HG02870 (cell line): ENCODE measurements around the gene SOX6.
"Not testable (repeated sequence)": the region's sequence is repeated elsewhere in the genome, so short reads cannot be mapped to it uniquely, and the experiment has no call there.

ENCODE experiments used
- ATAC-seq: cut with Tn5 transposase; IDR thresholded peaks from one replicate; pipeline ENCODE4 v1.9.1; 2021; ENCODE audit warnings: mild to moderate bottlenecking, moderate library complexity; ENCODE audit not compliant: unreplicated experiment

Gene SOX6

DNA sequence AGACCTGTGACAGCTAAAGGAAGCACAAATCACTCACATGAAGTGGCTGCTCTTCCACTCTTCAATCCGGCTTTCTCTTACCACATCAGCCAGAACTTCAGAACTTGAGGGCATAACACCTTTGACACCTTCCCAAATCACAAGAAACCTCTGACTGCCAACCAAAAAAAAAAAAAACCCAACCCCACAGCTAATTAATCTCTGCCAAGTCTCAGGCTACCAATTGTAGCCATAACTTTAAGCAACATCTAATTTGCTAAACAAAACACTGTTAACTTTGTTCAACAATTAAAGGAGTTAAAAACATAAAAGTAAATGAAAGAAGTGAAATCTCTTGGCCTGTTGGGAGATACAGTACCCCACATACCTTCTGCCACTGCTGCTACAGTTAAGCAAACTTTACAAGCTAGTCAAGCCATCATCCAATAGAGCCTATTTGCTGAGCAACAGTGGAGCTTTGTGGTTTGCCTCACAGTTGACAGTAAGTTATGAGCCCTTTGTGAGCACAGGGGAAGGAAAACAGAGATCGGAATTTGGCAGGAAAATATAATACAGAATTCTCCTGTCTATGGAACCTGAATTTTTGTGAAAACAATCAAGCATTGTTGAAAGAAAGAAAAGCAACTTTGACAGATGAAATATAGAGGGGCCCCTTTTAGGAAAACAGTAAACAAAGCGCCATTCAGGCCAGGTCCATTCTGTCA is at the start of gene SOX6:
SOX6 (minus strand) TSS at position 490 of the 704 bp plus-strand sequence. CDS start 15,298 bp downstream, outside the sequence.
- ATAC-seq: no peak

DNA sequence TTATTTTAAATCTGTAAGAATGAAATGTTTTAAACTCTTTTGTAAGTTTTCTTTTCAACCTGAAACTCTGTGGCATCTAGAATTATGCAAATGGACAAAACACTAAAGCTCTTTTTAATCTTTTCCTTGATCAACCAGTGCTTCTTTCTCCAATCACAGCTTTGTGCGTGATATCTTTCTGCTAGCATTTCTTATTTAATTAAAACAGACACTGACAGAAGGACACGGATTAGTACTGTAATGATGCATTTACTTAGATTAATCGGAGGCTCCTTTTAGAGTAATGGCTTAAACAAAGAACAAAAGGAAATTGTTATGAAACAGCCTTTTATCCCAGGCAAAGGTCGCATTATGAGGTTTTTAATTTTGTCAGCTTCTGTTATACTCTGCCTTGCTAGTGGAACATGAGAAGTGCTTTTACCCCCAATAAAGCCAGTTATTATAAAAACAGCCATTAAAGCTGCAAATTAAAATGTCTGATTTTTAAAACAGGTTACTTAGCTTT is 48.5 kb upstream of the SOX6 start:
- ATAC-seq: no peak

DNA sequence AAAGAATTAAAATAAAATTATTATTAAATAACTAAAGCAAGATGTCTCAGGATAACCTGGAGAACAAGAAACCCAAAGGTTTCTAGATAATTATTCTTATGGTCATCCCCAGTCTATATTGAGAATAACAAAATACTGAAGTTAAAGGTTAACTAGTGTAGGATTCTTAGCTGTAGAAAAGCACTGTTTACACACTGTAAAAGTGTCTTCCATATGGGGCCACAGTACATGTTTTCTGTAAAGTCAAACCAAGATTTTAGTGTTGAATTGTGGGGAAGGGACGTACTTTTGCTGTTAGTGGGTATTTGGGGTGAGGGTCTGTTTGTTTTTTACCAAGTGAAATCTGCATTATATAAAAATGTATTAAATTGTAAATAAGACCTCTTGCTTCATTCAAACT is 47.5 kb upstream of the SOX6 start:
- ATAC-seq: no peak

DNA sequence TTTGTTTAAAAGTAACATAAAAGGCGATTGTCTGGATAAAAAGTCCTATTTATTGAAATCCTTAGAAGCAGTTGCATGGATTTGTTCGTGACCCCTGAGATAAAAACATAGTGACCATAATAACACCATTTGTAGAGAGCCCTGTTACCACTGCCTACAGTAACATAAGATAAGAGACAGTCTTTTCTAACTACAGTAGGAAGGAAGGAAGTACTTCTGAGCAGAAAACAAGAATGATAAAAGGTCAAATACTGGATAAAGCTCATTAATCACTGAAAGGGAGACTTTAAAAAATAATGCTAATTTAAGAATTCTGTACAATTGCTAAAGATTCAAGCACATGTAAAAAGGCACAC is 47.1 kb upstream of the SOX6 start:
- ATAC-seq: no peak

DNA sequence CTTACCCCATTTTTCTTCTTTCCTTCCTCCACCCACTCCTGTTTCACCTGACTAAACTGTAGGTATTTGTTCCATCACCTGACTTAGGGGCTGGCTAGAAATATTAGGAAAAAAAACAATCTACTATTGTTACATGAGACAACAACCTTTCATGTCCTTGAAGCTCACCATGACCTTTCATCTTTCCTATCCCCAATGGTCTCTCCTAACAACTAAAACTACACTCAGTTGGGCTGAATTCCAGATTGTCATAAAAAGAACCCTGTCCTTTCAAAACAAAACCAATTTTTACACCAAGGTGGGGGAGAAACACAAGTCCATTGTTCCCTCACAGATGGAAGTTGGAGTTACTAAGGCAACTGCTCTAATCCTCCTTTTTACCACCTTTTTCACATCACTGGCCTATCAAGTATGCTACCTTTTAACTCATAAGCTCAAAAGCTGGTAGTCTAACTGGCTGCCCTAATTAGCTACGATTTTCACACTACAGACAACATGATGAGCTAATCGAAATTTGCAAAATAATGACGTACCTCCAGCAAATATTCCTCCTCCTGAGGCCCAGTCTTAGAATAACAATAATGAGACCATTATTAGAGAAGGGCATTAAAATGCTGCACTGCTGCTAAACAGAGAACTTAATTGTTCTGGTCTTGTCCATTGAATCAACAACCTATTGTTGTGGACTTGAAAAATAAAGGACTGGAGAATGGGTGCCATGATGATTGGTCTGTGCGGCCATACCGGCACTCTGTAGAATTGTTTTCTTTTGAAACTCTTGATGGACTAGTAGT is 46.5 kb upstream of the SOX6 start:
- ATAC-seq: no peak

DNA sequence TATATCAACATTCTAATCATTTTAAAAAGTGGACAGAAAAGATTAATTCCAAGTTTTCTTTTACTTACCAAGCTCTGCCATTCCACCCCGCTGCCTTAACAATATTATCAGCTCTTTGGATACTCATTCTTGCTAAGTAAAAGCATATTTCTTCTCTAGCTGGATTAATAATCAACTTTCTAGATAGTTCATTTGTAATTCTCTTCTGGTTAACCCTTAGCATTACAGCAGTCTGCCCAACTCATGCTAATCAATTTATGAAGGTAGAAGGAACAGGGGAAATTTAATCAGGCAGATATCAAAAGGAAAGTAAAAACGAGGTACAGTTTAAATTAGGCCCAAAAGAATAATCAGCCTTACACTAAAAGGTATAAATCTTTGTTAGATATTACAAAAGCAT is 41.0 kb upstream of the SOX6 start:
- ATAC-seq: no peak

DNA sequence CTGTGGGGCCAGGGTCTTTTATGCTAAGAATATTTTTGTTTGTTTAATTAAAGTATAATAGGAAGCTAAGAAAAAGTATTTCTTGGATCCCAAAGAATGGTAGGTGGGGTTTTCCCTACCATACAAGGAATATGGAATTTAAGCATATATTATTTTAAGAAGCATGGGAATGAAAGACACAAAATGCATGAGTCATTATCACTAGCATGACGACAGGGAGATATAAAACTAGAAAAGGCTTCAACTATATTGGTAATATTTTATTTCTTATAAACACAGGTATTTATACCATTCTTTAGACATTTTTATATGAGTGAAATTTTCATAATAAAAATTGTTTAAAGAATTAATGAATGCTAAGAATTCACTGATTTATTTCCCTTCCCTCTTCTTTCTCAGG is 39.3 kb upstream of the SOX6 start:
- no peak for ATAC-seq

DNA sequence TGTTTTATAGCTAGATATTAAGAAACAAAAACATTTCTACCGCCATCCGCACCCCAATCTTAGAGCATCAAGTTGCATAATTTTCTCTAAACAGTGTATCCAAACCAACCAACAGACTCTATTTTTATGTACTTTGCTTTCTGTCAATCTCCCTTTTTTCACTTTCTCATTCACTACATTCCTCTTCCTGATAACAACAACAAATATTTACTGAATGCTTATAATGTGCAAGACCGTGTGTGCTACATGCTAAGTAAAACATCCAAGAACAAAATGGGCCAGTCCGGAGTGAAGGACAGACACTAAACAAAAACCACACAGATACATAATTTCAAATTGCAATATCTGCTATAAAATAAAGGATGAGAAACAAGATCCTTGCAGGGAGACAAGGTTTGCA is 38.6 kb upstream of the SOX6 start:
- ATAC-seq: no peak

DNA sequence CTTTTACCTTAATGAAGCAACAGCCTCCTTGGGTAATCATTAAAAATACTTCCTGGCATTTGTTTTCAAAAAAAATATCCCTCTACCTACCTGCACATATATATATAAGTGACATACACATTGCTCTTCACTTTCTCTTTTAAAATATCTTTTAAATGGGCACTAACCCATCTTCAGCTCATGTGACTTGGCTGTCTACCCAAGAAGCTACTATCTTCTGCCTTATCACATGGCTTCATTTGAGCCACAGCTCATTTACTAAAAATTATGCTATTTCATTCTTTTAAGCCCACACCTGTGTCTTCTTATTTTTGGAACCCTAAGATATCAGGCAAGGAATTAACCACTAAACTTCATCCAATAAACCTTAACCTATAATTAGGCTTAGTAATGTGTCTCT is 37.0 kb upstream of the SOX6 start:
- no peak for ATAC-seq

DNA sequence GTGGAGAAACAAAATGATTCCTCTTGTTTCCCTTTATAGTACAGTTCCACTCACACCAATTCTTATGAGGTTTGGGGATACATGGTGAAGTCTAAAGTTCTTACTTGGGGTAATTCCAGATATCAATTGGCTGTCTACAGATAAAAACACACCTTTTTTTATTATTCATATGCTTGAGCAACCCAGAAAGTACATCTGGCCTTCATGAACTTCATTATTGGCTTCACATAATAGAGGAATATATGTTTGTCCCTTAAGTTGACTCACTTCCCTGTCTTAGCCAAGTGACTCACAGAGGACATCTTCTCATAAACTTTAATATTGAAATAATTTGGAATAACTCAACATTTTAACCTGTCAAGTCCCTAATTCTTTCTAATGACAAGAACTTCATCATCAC is 36.3 kb upstream of the SOX6 start:
- ATAC-seq: no peak

DNA sequence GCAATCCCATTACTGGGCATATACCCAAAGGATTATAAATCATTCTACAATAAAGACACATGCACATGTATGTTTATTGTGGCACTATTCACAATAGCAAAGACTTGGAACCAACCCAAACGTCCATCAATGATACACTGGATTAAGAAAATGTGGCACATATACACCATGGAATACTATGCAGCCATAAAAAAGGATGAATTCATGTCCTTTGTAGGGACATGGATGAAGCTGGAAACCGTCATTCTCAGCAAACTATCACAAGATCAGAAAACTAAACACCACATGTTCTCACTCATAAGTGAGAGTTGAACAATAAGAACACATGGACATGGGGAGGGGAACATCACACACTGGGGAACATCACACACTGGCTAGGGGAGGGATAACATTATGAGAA is 34.5 kb upstream of the SOX6 start:
- not testable (repeated sequence) for ATAC-seq

DNA sequence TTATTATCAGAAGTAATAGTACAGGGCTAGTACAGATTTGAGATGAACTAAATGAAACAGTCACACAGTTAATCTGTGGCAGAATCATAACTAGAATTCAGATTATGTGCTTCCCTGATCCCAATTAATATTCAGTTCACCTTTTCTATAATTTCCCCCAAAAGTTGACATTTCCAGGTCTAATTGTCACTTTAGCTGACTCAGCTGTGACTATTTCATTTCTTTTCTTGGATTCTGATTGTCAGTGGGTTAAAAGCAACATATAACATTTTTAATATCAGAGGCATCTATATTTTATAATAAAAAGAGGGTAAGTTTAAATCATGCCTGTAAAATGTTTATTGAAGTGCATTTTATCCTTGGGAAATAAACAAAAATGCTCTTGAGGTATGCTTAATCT is 28.8 kb upstream of the SOX6 start:
- no peak for ATAC-seq

DNA sequence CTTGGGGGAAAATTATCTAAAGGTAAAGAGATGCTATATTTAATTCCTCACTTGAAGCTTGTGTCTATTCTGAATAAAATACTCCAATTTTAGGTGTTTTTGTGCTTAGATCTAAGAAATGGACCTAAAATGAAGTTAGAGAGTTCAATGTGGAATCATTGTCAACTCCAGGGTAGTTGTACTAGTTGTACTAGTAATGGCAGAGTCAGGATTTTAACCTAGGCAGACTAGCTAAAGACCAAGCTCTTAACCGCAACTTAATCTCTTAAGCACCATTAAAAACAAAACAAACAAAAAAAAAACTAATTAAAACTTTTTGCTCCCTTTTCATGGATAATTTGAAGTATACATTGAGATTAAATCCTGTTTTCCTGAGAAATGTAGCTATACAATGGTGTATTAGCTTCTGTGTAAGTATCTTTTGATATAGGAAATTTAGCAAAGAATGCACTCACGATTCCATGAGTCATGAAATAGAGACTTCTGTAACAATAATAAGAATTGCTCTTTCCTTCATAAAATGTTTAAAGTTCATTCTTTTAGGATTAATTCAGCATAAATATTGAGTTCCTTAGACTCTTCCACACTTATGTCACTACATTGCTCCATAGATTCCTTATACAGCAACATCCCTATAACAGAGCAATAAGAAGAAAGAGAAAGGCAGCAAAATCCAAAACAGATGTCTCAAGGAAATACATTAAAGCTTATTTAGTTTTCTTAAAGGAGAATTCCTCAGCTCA is 26.5 kb upstream of the SOX6 start:
- ATAC-seq: no peak

DNA sequence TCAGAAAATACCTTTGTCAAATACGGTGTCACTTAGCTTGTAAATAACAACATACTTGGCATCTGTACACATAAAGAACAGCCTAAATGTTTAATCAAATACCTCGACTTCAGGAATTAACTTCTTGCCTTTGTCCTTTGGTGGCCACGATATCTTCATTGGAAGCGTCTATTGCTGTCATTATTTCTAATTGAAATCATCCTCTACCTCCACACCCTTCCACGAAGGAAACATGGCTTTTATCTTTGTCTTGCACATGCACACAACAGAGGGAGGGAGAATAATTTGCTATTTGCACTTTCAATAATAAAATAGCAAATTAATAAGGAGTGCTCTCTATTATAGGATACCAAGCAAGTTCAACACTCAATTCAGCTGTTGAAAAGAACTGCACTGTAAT is 25.8 kb upstream of the SOX6 start:
- no peak for ATAC-seq

DNA sequence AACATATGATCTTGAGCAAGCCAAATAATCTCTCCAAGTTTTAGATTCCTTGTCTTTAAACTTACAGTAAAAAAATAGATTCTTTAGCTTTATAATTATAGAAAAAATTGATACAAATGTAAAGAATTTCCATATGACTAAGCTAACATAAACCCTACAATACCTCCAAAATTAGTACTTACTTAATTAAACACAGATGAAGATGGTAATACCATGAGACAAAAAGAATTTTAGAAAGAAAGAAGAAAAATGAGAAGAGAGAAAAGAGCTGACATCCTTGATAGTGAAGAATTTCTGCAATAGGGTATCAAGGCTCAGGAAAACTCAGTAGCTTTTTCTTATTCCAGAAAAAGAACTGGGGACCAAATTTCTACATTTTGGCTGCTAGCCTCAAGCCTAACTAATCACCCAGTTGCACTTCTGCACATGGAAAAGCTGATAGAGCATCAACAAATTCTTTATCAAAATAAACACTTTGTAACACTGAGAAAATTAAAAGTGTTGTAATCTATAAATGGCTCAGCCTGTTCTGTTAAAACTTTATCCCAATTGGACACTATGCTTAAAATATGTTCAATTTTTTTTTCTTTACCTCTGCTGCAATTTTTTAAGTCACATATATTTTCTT is 24.7 kb upstream of the SOX6 start:
- ATAC-seq: no peak

DNA sequence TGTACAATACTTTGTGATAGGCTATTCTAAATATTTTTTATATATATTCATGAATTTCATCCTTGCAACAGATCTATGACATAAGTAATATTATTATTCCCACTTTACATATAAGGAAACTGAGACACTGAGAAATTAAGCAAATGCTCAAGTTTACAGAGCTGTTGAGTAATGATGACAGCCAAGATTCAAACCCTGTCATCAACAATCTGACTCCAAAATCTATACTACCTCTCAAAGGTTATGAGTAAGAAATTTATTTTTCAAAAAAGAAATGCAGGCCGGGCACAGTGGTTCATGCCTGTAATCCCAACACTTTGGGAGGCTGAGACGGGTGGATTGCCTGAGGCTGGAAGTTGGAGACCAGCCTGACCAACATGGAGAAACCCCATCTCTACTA is 22.6 kb upstream of the SOX6 start:
- ATAC-seq: no peak

DNA sequence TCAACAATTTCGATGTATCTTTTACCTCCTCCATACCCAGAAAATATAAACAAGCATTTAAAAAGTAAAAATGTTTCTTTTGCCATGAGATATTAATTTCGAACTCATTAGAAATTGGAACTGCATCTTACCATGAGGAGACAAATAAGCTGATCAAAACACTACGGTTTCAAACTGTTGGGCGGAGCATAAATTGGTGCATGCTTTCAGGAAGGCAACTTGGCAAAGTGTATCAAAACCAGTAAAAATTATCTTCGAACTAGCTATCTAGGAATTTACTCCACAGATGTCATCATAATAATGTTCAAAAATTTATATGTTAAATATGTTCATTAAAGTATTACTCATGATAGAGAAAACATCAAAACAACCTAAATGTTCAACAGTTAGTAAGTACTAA is 21.4 kb upstream of the SOX6 start:
- ATAC-seq: no peak

DNA sequence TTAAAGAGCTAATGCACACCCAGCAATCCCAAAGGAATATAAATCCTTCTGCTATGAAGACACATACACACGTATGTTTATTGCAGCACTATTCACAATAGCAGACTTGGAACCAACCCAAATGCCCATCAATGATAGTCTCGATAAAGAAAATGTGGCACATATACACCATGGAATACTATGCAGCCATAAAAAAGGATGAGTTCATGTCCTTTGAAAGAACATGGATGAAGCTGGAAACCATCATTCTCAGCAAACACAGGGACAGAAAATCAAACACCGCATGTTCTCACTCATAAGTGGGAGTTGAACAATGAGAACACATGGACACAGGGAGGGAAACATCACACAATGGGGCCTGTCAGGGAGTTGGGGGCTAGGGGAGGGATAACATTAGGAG is 19.3 kb upstream of the SOX6 start:
- ATAC-seq: not testable (repeated sequence)

DNA sequence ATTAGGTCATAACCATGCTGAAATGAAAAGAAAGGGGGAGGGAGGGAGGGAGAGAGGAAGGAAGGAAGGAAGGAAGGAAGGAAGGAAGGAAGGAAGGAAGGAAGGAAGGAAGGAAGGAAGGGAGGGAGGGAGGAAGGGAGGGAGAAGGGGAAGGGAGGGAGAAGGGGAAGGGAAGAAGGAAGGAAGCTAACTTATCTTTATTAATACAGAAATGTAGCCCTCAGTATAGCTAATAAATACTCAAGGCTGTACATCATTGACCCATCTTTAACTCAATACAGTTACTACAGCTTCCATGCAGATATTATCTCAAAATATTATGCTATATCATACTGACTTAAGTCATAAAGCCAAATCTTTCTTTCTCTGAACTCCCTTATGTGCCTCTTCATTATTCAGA is 17.4 kb upstream of the SOX6 start:
- ATAC-seq: no peak

DNA sequence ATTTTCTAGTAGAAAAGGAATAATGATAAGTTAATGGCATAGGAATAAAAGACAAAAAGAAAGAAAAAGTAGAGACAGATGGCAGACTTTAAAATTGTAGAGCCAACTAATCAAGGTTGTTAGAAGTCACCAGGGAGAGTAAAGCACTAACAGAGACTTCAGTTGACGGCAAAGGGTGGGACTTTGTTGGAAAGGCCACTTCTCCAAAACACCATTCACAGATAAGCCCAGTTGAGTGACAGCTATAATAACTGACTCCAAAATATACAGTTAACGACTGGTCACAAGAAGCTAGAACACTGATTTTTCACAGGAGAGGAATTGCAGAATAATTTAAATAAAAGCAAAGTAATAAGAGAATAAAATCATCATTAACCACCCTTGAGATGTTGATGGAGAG is 16.0 kb upstream of the SOX6 start:
- no peak for ATAC-seq

DNA sequence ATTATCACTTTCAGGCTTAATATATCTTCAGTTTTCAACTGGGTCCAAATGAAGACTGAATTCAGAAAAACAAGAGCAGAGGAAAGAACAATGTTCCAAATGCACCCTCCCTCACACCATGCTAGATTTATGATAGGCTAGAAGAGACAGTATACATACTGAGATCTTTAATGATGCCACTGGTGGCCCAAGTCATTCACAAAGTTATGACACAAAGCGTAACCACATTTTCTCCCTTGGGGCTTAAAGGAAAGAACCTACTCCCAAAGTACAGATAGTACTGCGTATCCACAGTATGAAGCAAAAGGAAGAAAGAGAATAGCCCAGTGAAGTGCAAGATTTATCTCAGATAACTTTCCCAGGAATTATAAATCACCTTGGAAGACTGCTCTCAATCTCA is 10.9 kb upstream of the SOX6 start:
- no peak for ATAC-seq
